PFSK-1 (cell line): Measurements from ENCODE around the gene GAGE12H.
"Not testable (repeated sequence)": the region's sequence is repeated elsewhere in the genome, so short reads cannot be mapped to it uniquely, and the experiment has no call there.

Experiments
- FOXP2 ChIP-seq: optimal IDR thresholded peaks from 2 replicates; pipeline ENCODE3; 2011; ENCODE audit warnings: borderline replicate concordance, control low read depth, inconsistent platforms; ENCODE audit not compliant: insufficient read depth; ENCODE audit errors: extremely low read length, extremely low read depth
- REST ChIP-seq, 2 experiments: IDR thresholded peaks; 2 replicates each; pipeline versions ENCODE4 v1.6.1 to v1.8.0; 2011 to 2012; ENCODE audit warnings: low read depth in 2 of 2, low read length in 2 of 2, control low read depth in 1 of 2, inconsistent platforms in 1 of 2, mild to moderate bottlenecking in 1 of 2, moderate library complexity in 1 of 2; ENCODE audit not compliant: insufficient read depth in 1 of 2
- SIN3A ChIP-seq: IDR thresholded peaks from 2 replicates; pipeline ENCODE4 v1.6.1; 2012; ENCODE audit warnings: mild to moderate bottlenecking, low read length, moderate library complexity, borderline replicate concordance; ENCODE audit not compliant: insufficient read depth
- TAF1 ChIP-seq: IDR thresholded peaks from 2 replicates; pipeline ENCODE4 v1.6.1; 2012; ENCODE audit warnings: low read length, control low read depth, borderline replicate concordance; ENCODE audit not compliant: insufficient read depth

- TF ChIP-seq REST (IDR thresholded peaks at IDR 0.05; ENCODE audit: insufficient read depth in 1 of 2, low read depth in 2 of 2, low read length in 2 of 2); TAF1; FOXP2; SIN3A: not testable (repeated sequence)
These were observed 9.6 kb upstream of the GAGE12H start, which contains the start of gene GAGE12G for GRCh38 chrX:49570100-49570499.
